GM12874 (cell line): ENCODE measurements around the gene MAP3K7CL.

Experiments used
- TF ChIP-seq, protein P1 (sequence below): IDR thresholded peaks from 2 replicates; pipeline ENCODE4 v1.5.1; 2011; ENCODE audit warnings: low read depth, mild to moderate bottlenecking, control low read depth, low read length, moderate library complexity; ENCODE audit not compliant: insufficient read depth

MAP3K7CL gene

GRCh38 chr21:29170944-29171343 is 40.5 kb downstream of the MAP3K7CL start:
- TF ChIP-seq, protein P1, sequence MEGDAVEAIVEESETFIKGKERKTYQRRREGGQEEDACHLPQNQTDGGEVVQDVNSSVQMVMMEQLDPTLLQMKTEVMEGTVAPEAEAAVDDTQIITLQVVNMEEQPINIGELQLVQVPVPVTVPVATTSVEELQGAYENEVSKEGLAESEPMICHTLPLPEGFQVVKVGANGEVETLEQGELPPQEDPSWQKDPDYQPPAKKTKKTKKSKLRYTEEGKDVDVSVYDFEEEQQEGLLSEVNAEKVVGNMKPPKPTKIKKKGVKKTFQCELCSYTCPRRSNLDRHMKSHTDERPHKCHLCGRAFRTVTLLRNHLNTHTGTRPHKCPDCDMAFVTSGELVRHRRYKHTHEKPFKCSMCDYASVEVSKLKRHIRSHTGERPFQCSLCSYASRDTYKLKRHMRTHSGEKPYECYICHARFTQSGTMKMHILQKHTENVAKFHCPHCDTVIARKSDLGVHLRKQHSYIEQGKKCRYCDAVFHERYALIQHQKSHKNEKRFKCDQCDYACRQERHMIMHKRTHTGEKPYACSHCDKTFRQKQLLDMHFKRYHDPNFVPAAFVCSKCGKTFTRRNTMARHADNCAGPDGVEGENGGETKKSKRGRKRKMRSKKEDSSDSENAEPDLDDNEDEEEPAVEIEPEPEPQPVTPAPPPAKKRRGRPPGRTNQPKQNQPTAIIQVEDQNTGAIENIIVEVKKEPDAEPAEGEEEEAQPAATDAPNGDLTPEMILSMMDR: no peak

DNA sequence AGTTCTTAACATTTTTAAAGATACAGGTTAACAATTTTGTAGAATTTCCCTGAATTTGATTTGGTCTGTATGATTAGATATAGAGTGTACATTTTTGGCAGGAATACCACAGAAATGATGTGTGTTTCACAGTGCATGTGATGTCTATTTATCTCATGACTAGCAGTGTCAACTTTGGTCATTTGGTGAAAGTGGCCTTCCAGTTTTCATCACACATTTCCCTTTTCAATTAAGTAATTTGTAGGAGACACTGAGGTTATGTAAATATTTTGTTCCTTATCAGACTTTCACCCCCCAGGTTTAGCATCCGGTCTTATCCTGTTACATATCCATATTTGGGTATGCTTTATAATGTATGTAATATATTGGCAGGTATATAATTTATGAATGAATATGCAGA is 41.8 kb downstream of the MAP3K7CL start:
- TF ChIP-seq, protein P1: no peak

GRCh38 chr21:29174607-29175013 is 44.2 kb downstream of the MAP3K7CL start:
- TF ChIP-seq, protein P1: no peak

DNA sequence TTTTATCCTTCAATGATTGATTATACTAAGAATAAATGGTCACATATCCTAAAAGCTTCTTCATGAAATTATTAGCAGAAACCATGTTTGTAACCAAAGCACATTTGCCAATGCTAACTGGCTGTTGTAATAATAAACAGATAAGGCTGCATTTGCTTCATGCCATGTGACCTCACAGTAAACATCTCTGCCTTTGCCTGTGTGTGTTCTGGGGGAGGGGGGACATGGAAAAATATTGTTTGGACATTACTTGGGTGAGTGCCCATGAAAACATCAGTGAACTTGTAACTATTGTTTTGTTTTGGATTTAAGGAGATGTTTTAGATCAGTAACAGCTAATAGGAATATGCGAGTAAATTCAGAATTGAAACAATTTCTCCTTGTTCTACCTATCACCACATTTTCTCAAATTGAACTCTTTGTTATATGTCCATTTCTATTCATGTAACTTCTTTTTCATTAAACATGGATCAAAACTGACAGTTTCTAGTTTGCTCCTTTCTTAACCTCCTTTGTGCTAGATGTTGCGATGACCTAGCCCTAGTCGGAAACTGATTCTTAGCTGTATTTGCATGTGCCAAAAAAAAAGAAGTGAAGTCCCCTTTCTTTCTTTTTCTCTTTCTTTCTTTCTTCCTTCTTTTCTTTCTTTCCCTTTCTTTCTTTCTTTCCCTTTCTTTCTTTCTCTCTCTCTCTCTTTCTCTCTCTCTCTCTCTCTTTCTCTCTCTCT is 45.1 kb downstream of the MAP3K7CL start:
- TF ChIP-seq, protein P1: no peak

GRCh38 chr21:29176471-29177120 is 46.2 kb downstream of the MAP3K7CL start:
- TF ChIP-seq, protein P1: no peak

DNA sequence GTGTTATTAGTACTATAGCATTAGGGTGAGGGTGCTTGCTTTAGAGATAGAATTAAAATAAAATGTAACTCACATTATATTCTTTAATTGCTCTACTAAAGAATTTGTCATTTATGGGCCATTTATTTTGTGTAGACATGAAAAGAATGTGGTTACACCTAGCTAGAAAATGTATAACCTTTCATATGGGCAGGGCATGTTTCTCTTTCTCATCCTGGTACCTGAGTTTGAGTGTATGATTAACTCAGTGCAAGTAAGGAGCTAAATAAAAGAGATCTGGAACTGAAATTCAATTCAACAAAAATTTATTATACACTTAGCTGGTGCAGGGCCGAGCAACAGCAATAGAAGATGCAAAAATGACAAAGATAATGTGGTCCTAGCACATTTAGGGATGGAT is 47.4 kb downstream of the MAP3K7CL start:
- TF ChIP-seq, protein P1: no peak

- TF ChIP-seq, protein P1: no peak
Measured at GRCh38 chr21:29178926-29179325, 48.5 kb downstream of the MAP3K7CL start.
